HepG2 (cell line): ENCODE data around the gene NAALADL1. TPM values are rescaled to one million over a fixed set of nuclear protein-coding genes. Genes with fewer than 3 reads are reported as not detected.

ENCODE experiments used
- ATAC-seq: fragments of 200-7000 bp; cut with Tn5 transposase; 3 replicates; pipeline ENCODE4 v1.9.1; 2020; ENCODE audit warnings: mild to moderate bottlenecking, moderate library complexity
- BruUV-seq: library from RNA; stranded (reverse); fragments of 400-500 nt; replicated peaks from 2 replicates; lab custom pipeline; 2021; lab: Mats Ljungman, UMichigan
- CTCF ChIA-PET: fragments of 300-600 bp; formaldehyde crosslinking; extraction: SDS; loops from one replicate; lab custom pipeline; 2021; ENCODE audit warnings: low total read pairs, inconsistent platforms, low intra/inter-chr PET ratio; lab: Yijun Ruan, JAX
- POLR2A ChIA-PET: fragments of 350-600 bp; sonication (Branson Sonifier 250); formaldehyde crosslinking; loops from one replicate; lab custom pipeline; 2020; ENCODE audit warnings: antibody characterized with exemption, inconsistent platforms; lab: Yijun Ruan, JAX
- DNase-seq: peaks from one replicate; pipeline ENCODE4 v3.0.0-alpha.2; 2015; ENCODE audit warnings: low spot score
- FAIRE-seq: peaks from 3 replicates; lab custom pipeline; 2011; peaks lifted over from hg19 to GRCh38; lab: Jason Lieb, UNC
- H2AFZ ChIP-seq: one replicate; pipeline ENCODE4 v1.6.1; 2011; ENCODE audit warnings: low read length, inconsistent platforms
- H3K27ac ChIP-seq: fragments of 300-600 bp; 3 replicates; pipeline ENCODE4 v1.8.0; 2011; ENCODE audit warnings: mixed run types, mild to moderate bottlenecking, mixed read lengths, low read length, inconsistent platforms; ENCODE audit not compliant: insufficient read depth; ENCODE audit errors: extremely low read length
- H3K27me3 ChIP-seq, 2 experiments: fragments of 200-600 bp in 1 of 2; 2 replicates in 1 of 2; 3 replicates in 1 of 2; pipeline versions ENCODE4 v1.6.0 to v1.8.0; 2011; ENCODE audit warnings: low read length in 2 of 2, mild to moderate bottlenecking in 2 of 2, moderate library complexity in 2 of 2, inconsistent platforms in 1 of 2; ENCODE audit not compliant: insufficient read depth in 2 of 2, control insufficient read depth in 1 of 2
- H3K36me3 ChIP-seq, 2 experiments: fragments of 200-600 bp in 1 of 2; replicated peaks in 1 of 2; 2 replicates in 1 of 2; 3 replicates in 1 of 2; pipeline versions ENCODE4 v1.5.1 to v1.8.0; 2011; ENCODE audit warnings: low read length in 2 of 2, inconsistent platforms in 1 of 2; ENCODE audit not compliant: insufficient read depth in 2 of 2, control insufficient read depth in 1 of 2
- H3K4me1 ChIP-seq: 2 replicates; pipeline ENCODE4 v1.5.1; 2012; ENCODE audit warnings: low read length, inconsistent platforms; ENCODE audit not compliant: insufficient read depth
- H3K4me2 ChIP-seq: 2 replicates; pipeline ENCODE4 v1.6.0; 2011; ENCODE audit warnings: low read depth, low read length, inconsistent platforms
- H3K4me3 ChIP-seq, 3 experiments: fragments of 200-600 bp in 1 of 3; sonication (generic), shearing (Covaris generic) in 1 of 3; replicated peaks in 1 of 3; 2 replicates each; pipeline ENCODE4 v1.5.1; 2011 to 2016; ENCODE audit warnings: low read length in 3 of 3, inconsistent platforms in 2 of 3, low read depth in 2 of 3, mild to moderate bottlenecking in 2 of 3, control low read depth in 1 of 3, mixed read lengths in 1 of 3; ENCODE audit not compliant: insufficient read depth in 1 of 3
- H3K79me2 ChIP-seq: one replicate; pipeline ENCODE4 v1.6.1; 2011; ENCODE audit warnings: low read length, inconsistent platforms; ENCODE audit not compliant: insufficient read depth
- H3K9ac ChIP-seq: 2 replicates; pipeline ENCODE4 v1.6.0; 2011; ENCODE audit warnings: mild to moderate bottlenecking, low read depth, low read length, inconsistent platforms; ENCODE audit not compliant: insufficient read depth
- H3K9me3 ChIP-seq: 2 replicates; pipeline ENCODE4 v1.5.1; 2012; ENCODE audit warnings: mild to moderate bottlenecking, low read length
- H4K20me1 ChIP-seq: 2 replicates; pipeline ENCODE4 v1.6.0; 2011; ENCODE audit warnings: inconsistent platforms, mild to moderate bottlenecking, low read length, moderate library complexity; ENCODE audit not compliant: insufficient read depth
- CCDC6 ChIP-seq: sonication (generic); formaldehyde crosslinking; IDR thresholded peaks from 2 replicates; pipeline ENCODE4 v1.8.1; 2022; ENCODE audit warnings: mild to moderate bottlenecking, missing genetic modification reagents, moderate library complexity
- CHD4 ChIP-seq: fragments of 200-600 bp; sonication (generic); IDR thresholded peaks from 2 replicates; pipeline ENCODE4 v1.7.0; 2017; ENCODE audit warnings: mild to moderate bottlenecking, low read length, borderline replicate concordance
- GFI1 ChIP-seq: sonication (generic); formaldehyde crosslinking; IDR thresholded peaks from 2 replicates; pipeline ENCODE4 v1.5.0; 2020; ENCODE audit warnings: missing genetic modification reagents, mild to moderate bottlenecking, borderline replicate concordance
- HNF4A ChIP-seq: sonication (generic); formaldehyde crosslinking; IDR thresholded peaks from 2 replicates; pipeline ENCODE4 v1.4.0; 2020; ENCODE audit warnings: missing genetic modification reagents
- HNRNPH1 ChIP-seq: fragments of 200-400 bp; formaldehyde crosslinking; optimal IDR thresholded peaks from 2 replicates; pipeline ENCODE3; 2017; ENCODE audit warnings: mild to moderate bottlenecking, low read depth, low read length
- KLF12 ChIP-seq: sonication (generic); formaldehyde crosslinking; IDR thresholded peaks from 2 replicates; pipeline ENCODE4 v1.4.0; 2020; ENCODE audit warnings: missing genetic modification reagents, borderline replicate concordance
- MAFK ChIP-seq, 2 experiments: IDR thresholded peaks in 1 of 2; conservative IDR thresholded peaks in 1 of 2; 2 replicates each; pipeline ENCODE4 v1.6.1; 2011; ENCODE audit warnings: improper control_type of control experiment in 2 of 2, low read length in 2 of 2
- MXI1 ChIP-seq: IDR thresholded peaks from 3 replicates; pipeline ENCODE4 v1.6.1; 2012; ENCODE audit warnings: low read depth, low read length, inconsistent platforms, borderline replicate concordance
- NCOA1 ChIP-seq: sonication (generic); formaldehyde crosslinking; IDR thresholded peaks from 2 replicates; pipeline ENCODE4 v1.9.0; 2021; ENCODE audit warnings: missing genetic modification reagents
- NR2F6 ChIP-seq, 2 experiments: IDR thresholded peaks; 2 replicates each; pipeline ENCODE4 v1.6.1; 2016; ENCODE audit warnings: antibody characterized with exemption in 1 of 2, mild to moderate bottlenecking in 1 of 2
- PTBP1 ChIP-seq: fragments of 200-400 bp; formaldehyde crosslinking; IDR thresholded peaks from 2 replicates; pipeline ENCODE4 v1.6.1; 2018; ENCODE audit warnings: low read length, low read depth; ENCODE audit not compliant: poor library complexity, severe bottlenecking
- ZNF281 ChIP-seq: sonication (generic); formaldehyde crosslinking; IDR thresholded peaks from 2 replicates; pipeline ENCODE4 v1.4.0; 2020; ENCODE audit warnings: missing genetic modification reagents, borderline replicate concordance
- ZNF350 ChIP-seq: sonication (generic); formaldehyde crosslinking; IDR thresholded peaks from 2 replicates; pipeline ENCODE4 v1.4.0; 2020; ENCODE audit warnings: mild to moderate bottlenecking, low read depth, missing genetic modification reagents, borderline replicate concordance
- ZNF615 ChIP-seq: sonication (generic); formaldehyde crosslinking; IDR thresholded peaks from 2 replicates; pipeline ENCODE4 v1.5.0; 2020; ENCODE audit warnings: mild to moderate bottlenecking, missing genetic modification reagents, borderline replicate concordance
- ZNF75D ChIP-seq: sonication (generic); formaldehyde crosslinking; IDR thresholded peaks from 2 replicates; pipeline ENCODE4 v1.8.1; 2023; ENCODE audit warnings: missing genetic modification reagents, mild to moderate bottlenecking, borderline replicate concordance
- WGBS: methylation state at CpG from one replicate; pipeline ENCODE4 v1.1.6; 2017; ENCODE audit warnings: low lambda C conversion rate; 5-methylcytosine and 5-hydroxymethylcytosine counted together
- in situ Hi-C: cut with HindIII; loops from 2 replicates; pipeline ENCODE4 v1.10.0; 2017; ENCODE audit warnings: low pct_unique_long_range_greater_than_20kb; ENCODE audit not compliant: extremely low pct_ligation_motif_present
- intact Hi-C: fragments of 100-400 bp; cut with micrococcal nuclease; formaldehyde crosslinking; loops from one replicate; pipeline ENCODE4 v1.10.0; 2022; ENCODE audit not compliant: unreplicated experiment
- polyA plus RNA-seq, 8 experiments: library from polyadenylated mRNA; depleted of rRNA in 3 of 8; stranded (reverse) in 7 of 8; unstranded in 1 of 8; fragments of >200 nt; fragmentation: Illumina TruSeq in 4 of 8; extraction: Trizol in 4 of 8; gene quantifications; 2 replicates each; pipeline versions ENCODE4 v1.2.1 to v1.2.3, GENCODE V29; 2011 to 2016; ENCODE audit warnings: low read depth in 4 of 8, missing spikeins in 1 of 8, mixed read lengths in 1 of 8; ENCODE audit not compliant: insufficient read depth in 1 of 8
- total RNA-seq, 5 experiments: library from RNA; depleted of rRNA; stranded (reverse); fragments of >200 nt; fragmentation: Illumina TruSeq; extraction: Trizol; gene quantifications; 2 replicates each; pipeline ENCODE4 v1.2.3, GENCODE V29; 2016; ENCODE audit warnings: low read depth in 1 of 5
- TF ChIP-seq, protein P1 (sequence below): sonication (generic); formaldehyde crosslinking; IDR thresholded peaks from 2 replicates; pipeline ENCODE4 v1.4.0; 2020; ENCODE audit warnings: mild to moderate bottlenecking, missing genetic modification reagents

The NAALADL1 gene
- total and polyA plus RNA-seq, 2 of the 13 experiments (the other 11 are each of a cell fraction or from before 2014, with no cell fraction given) = 9.3 to 33.9 TPM

DNA sequence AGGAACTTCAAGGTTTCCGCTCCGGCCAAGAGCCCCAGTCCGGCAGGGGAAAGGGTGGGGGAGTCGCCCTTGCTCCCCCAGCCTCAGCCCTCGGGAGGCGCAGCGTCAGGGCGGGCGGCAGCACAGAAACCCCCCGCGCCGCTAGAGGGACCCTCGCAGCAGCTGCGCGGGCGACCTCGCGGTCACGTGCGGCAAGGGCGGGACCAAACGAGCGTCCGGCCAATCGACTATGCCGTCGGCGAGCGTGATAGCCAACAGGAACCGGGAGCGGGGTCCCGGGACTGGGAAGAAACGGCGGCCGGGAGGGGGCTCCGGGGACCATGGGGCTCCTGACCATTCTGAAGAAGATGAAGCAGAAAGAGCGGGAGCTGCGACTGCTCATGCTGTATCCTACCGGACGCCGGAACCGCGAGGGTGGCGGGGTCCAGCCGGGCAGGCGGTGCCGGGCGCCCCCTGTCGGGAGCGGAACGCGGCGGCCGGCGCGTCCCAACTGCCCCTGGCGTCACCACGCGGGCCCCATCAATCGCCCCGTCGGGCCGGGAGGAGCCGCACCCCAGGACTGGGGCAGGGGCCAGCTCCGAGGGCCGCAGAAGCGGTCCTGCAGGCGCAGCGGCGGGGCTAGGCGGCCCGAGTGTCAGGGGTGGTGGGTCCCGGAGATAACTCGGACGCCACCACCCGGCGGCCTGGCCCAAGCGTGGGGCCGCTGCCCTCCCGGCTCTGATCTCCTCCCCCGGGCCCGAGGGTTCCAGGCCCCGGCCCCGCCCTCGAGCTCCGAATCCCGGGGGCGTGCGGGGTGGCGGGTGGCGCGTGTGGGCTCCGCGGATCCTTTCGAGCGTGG, 44.2 kb downstream of the NAALADL1 start, which contains the start of gene ARL2:
ARL2 (plus strand) TSS at position 273 of the 838 bp plus-strand sequence; CDS start at position 321, 48 bp downstream.
- POLR2A ChIA-PET = interaction anchor here (0.6 to 3.2 kb wide), 23 partner anchors 10 to 235 kb away, joined by 3 to 42 read pairs (median 5); partner anchors contain the start of genes BATF2, CAPN1, FAU and GPHA2
- CTCF ChIA-PET = interaction anchor here (1.1 to 1.9 kb wide), 10 partner anchors 12 to 167 kb away, joined by 3 to 9 read pairs (median 4); partner anchors contain the start of genes BATF2, SNX15 and ZNHIT2
- no peak for TF ChIP-seq ZNF615 (CRISPR knock-in tag)
- TF ChIP-seq PTBP1 = no peak
- TF ChIP-seq HNRNPH1 = no peak
- TF ChIP-seq MXI1 = peak; percentile 68; the same call in 1 of the 3 replicates
- TF ChIP-seq ZNF350 (CRISPR knock-in tag) = peak; percentile 9; the same call in 1 of the 2 replicates
- TF ChIP-seq NR2F6 (IDR thresholded peaks at IDR 0.05) = no peak
- TF ChIP-seq NR2F6 (CRISPR knock-in tag; IDR thresholded peaks at IDR 0.05) = peak; percentile 43; the same call in 1 of the 2 replicates
- no peak for TF ChIP-seq HNF4A (CRISPR knock-in tag)
- TF ChIP-seq CHD4 = no peak
- TF ChIP-seq ZNF281 (CRISPR knock-in tag) = no peak
- 0 out of 2 replicates have a peak, but pooled peaks have one; percentile 48 for TF ChIP-seq KLF12 (CRISPR knock-in tag)
- peak; percentile 81 for TF ChIP-seq CCDC6 (CRISPR knock-in tag)
- TF ChIP-seq MAFK (conservative IDR thresholded peaks at IDR 0.05 in 1 of 2, IDR thresholded peaks at IDR 0.05 in 1 of 2; ENCODE audit: low read length in 2 of 2) = no peak
- peak; percentile 12; the same call in 1 of the 2 replicates for TF ChIP-seq GFI1 (CRISPR knock-in tag)
- no peak for TF ChIP-seq ZNF75D (CRISPR knock-in tag)
- TF ChIP-seq, protein P1, sequence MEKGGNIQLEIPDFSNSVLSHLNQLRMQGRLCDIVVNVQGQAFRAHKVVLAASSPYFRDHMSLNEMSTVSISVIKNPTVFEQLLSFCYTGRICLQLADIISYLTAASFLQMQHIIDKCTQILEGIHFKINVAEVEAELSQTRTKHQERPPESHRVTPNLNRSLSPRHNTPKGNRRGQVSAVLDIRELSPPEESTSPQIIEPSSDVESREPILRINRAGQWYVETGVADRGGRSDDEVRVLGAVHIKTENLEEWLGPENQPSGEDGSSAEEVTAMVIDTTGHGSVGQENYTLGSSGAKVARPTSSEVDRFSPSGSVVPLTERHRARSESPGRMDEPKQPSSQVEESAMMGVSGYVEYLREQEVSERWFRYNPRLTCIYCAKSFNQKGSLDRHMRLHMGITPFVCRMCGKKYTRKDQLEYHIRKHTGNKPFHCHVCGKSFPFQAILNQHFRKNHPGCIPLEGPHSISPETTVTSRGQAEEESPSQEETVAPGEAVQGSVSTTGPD (CRISPR knock-in tag) = no peak
- no peak for TF ChIP-seq NCOA1 (CRISPR knock-in tag)

More for the DNA sequence above, 44.2 kb downstream of the NAALADL1 start, which contains the start of gene ARL2:
- 0% methylated on average over 2 of the region's 96 CpGs for WGBS
- Histone ChIP-seq H3K9ac (peak within 1 kb of the TSS; percentile 68), H3K9me3 (no peaks in the 10 kb centered on the region), H2AFZ (no peak within 1 kb of the TSS), H4K20me1 (no peaks in the 10 kb centered on the region), H3K79me2 (no peaks in the 10 kb centered on the region), H3K36me3 (no peaks in the 10 kb centered on the region), H3K4me1 (peaks cover 34% of the 10 kb centered on the region), H3K27ac (peak within 1 kb of the TSS; percentile 72), H3K4me3 (peak within 1 kb of the TSS; percentile 77 to 81 (median 80)), H3K27me3 (no peaks in the 10 kb centered on the region), H3K4me2 (peak within 1 kb of the TSS; percentile 80)
- intact Hi-C loops (loop anchor here (1.0 to 2.0 kb wide), 3 partner anchors 55 to 167 kb away; no protein-coding TSS in a partner anchor), in situ Hi-C loops (no loop called here)
- ATAC-seq (peak; percentile 88), DNase-seq (peak; percentile 88), FAIRE-seq (peak; percentile 66)
- BruUV-seq = TSS peak; percentile 73
